Ascending aorta (tissue), 2 donors: ENCODE data around the gene RASSF3. TPM values are rescaled to one million over a fixed set of nuclear protein-coding genes. Genes with fewer than 3 reads are reported as not detected.

ENCODE experiments used
- DNase-seq, 2 donors: peaks; one replicate each; pipeline ENCODE4 v3.0.0-alpha.2; 2019; ENCODE audit warnings: low spot score in 2 of 2
- H3K27ac ChIP-seq, 2 donors: fragments of 200-600 bp; sonication (generic); one replicate each; pipeline ENCODE4 v1.5.1; 2016 to 2017; ENCODE audit warnings: mild to moderate bottlenecking in 1 of 2
- H3K27me3 ChIP-seq: fragments of 200-600 bp; sonication (generic); one replicate; pipeline ENCODE4 v1.5.1; 2017
- H3K36me3 ChIP-seq, 2 donors: fragments of 200-600 bp; sonication (generic); one replicate each; pipeline ENCODE4 v1.5.1; 2016
- H3K4me1 ChIP-seq, 2 donors: fragments of 200-600 bp; sonication (generic); one replicate each; pipeline ENCODE4 v1.5.1; 2016 to 2017; ENCODE audit warnings: mild to moderate bottlenecking in 1 of 2
- H3K4me3 ChIP-seq, 2 donors: fragments of 200-600 bp; sonication (generic); one replicate each; pipeline ENCODE4 v1.5.1; 2016 to 2017; ENCODE audit warnings: mild to moderate bottlenecking in 1 of 2
- H3K9me3 ChIP-seq, 2 donors: fragments of 200-600 bp; sonication (generic); one replicate each; pipeline ENCODE4 v1.5.1; 2016
- CTCF ChIP-seq, 3 experiments: fragments of 200-600 bp in 2 of 3; fragments of 450-650 bp in 1 of 3; sonication (generic) in 2 of 3; IDR thresholded peaks; one replicate each; pipeline ENCODE4 v1.5.1; 2016 to 2019; ENCODE audit warnings: antibody characterized with exemption in 3 of 3, mild to moderate bottlenecking in 1 of 3, moderate library complexity in 1 of 3
- intact Hi-C: fragments of 100-400 bp; cut with DNase I; formaldehyde crosslinking; loops from one replicate; pipeline ENCODE4 v1.15.1; 2023
- total RNA-seq: library from RNA; depleted of rRNA; stranded (reverse); fragments of >200 nt; gene quantifications from one replicate; pipeline ENCODE4 v1.1.0, GENCODE V29; 2016

The RASSF3 gene
- total RNA-seq, 1 donor from 2014 or later: 79.6 TPM

DNA sequence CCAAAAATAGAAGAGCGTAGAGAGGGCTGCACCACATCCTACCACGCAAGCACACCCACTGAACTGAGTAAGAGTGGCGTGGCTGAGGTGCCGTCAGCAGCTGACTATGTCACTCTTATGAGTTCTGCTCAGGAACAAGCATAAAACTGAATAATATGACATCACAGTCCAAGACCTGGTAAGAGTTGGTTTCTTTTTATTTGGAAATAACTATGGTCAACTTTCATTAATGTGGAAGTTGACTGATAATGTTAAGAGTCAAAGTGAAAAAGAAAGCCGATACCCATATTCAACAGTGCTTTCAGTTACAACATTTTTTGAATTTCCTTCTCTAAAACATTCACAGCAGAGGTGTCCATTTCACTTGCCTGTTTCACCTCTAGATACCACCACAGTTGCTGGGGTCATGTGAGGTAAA, 104.3 kb downstream of the RASSF3 start:
- H3K4me1 ChIP-seq: no peaks in the 10 kb centered on the region
- H3K4me3 ChIP-seq: no peak overlapping the region
- DNase-seq: no peak
- H3K9me3 ChIP-seq: no peaks in the 10 kb centered on the region
- TF ChIP-seq CTCF (IDR thresholded peaks at IDR 0.05): no peak
- peaks cover 23 to 50% of the 10 kb centered on the region in 2 donors for H3K36me3 ChIP-seq
- intact Hi-C loops: no loop called here
- H3K27ac ChIP-seq: no peak overlapping the region
- H3K27me3 ChIP-seq: no peaks in the 10 kb centered on the region

- no peaks in the 10 kb centered on the region for H3K9me3 ChIP-seq
- H3K36me3 ChIP-seq: peaks cover 28 to 66% of the 10 kb centered on the region in 2 donors
- DNase-seq: no peak
- no peaks in the 10 kb centered on the region for H3K27me3 ChIP-seq
- TF ChIP-seq CTCF (IDR thresholded peaks at IDR 0.05): no peak
- intact Hi-C loops: no loop called here
- H3K4me1 ChIP-seq: no peaks in the 10 kb centered on the region
- no peak overlapping the region for H3K4me3 ChIP-seq
- no peak overlapping the region for H3K27ac ChIP-seq
These were observed 106.1 kb downstream of the RASSF3 start for GRCh38 chr12:64716371-64716770.

- Histone ChIP-seq H3K9me3 (no peaks in the 10 kb centered on the region), H3K27ac (no peak overlapping the region), H3K4me1 (no peaks in the 10 kb centered on the region), H3K4me3 (no peak overlapping the region), H3K27me3 (no peaks in the 10 kb centered on the region), H3K36me3 (peaks cover 34 to 71% of the 10 kb centered on the region in 2 donors)
- intact Hi-C loops: no loop called here
- DNase-seq: no peak
- TF ChIP-seq CTCF (IDR thresholded peaks at IDR 0.05): no peak
These were observed 106.7 kb downstream of the RASSF3 start for GRCh38 chr12:64716839-64717455.

GRCh38 chr12:64718649-64719048, 108.4 kb downstream of the RASSF3 start:
- intact Hi-C loops: no loop called here
- H3K4me1 ChIP-seq: no peaks in the 10 kb centered on the region
- H3K36me3 ChIP-seq: peaks cover 39 to 78% of the 10 kb centered on the region in 2 donors
- no peaks in the 10 kb centered on the region for H3K27me3 ChIP-seq
- H3K4me3 ChIP-seq: no peak overlapping the region
- H3K9me3 ChIP-seq: no peaks in the 10 kb centered on the region
- DNase-seq: no peak
- H3K27ac ChIP-seq: no peak overlapping the region
- no peak for TF ChIP-seq CTCF (IDR thresholded peaks at IDR 0.05)

DNA sequence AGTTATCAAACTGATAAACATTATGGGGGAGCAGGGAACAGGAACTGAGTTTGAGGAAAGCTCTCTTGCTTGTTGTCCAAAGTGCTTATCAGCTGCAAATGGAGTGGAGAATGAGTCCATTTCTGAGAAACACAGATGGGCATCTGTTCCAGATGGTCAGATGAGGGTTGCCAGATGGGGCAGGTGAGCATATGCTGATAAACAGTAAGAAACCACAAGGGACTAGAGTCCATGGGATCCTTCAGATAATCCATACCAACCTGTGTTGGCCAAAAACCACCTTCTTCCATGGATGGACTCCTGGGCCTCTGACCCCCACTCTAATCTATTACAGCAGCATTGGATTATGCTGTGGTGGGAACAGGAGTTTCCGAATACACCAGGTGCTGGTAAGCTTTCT, 110.6 kb downstream of the RASSF3 start:
- Histone ChIP-seq H3K27me3 (no peaks in the 10 kb centered on the region), H3K36me3 (peaks cover 32 to 76% of the 10 kb centered on the region in 2 donors), H3K4me3 (no peak overlapping the region), H3K4me1 (no peaks in the 10 kb centered on the region), H3K9me3 (no peaks in the 10 kb centered on the region), H3K27ac (no peak overlapping the region)
- intact Hi-C loops: no loop called here
- no peak for TF ChIP-seq CTCF (IDR thresholded peaks at IDR 0.05)
- no peak for DNase-seq

DNA sequence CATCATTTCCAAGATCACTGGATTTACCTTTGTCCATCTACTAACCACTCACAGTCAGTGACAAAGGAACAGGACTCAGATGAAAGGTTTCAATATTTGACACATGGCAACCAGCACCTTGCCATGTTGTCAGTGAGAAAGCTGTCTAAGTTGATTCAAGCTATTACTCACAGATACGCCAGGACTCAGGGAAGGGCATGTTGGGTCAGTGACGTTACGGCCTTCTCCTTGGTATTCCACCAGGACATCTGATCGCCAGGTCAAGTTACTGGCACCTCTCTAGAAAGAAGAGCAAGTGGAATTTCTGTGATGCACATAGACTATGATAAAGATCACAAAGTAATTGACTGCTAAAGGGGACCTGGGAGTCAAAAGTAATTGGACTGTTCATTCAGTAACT, 112.5 kb downstream of the RASSF3 start:
- Histone ChIP-seq H3K27me3 (no peaks in the 10 kb centered on the region), H3K4me3 (no peak overlapping the region), H3K4me1 (no peaks in the 10 kb centered on the region), H3K27ac (no peak overlapping the region), H3K36me3 (peaks cover 27 to 56% of the 10 kb centered on the region in 2 donors), H3K9me3 (no peaks in the 10 kb centered on the region)
- DNase-seq: no peak
- intact Hi-C loops: no loop called here
- no peak for TF ChIP-seq CTCF (IDR thresholded peaks at IDR 0.05)
